DMS 273 (cell line): ENCODE data around the gene NCMAP.
A peak's percentile ranks its signal among the peaks of the same experiment; 100 is the strongest.

Source experiments
- DNase-seq: peaks from one replicate; lab custom pipeline; 2025; ENCODE audit not compliant: unreplicated experiment; lab: John Stamatoyannopoulos, UW

The NCMAP gene

DNA sequence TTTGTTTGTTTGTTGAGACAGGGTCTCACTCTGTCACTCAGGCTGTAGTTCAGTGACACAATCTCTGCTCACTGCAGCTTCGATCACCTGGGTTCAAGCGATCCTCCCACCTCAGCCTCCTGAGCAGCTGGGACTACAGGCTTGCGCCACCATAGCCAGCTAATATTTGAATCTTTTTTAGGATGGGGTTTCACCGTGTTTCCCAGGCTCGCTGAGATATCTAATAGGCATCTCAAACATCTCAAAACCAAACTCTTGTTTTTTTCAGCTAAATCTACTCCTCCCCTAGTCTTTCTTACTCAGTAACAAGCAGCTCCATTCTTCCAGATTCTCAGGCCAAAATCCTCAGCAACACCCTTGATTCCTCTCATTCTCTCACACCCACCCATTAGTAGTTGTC lies 65.2 kb downstream of the NCMAP start:
- DNase-seq: no peak

DNA sequence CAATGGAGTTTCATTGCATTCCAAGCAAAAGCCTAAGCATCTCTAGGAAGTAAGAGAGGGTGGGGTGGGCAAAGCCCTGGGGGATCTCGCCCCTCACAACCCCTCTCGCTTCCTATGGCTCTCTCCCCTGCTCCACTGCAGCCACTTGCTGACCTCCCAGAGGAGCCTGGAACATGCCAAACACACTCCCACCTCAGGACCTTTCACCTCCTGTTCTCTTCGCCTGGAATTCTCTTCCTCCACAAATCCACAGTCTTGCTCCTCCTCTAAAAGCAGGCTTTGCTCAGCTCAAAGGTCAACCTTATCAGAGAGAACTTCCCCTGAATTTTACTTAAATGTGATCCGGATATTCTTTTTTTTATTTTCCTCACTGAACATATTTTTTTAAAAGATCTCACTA lies 66.3 kb downstream of the NCMAP start:
- DNase-seq: no peak

DNA sequence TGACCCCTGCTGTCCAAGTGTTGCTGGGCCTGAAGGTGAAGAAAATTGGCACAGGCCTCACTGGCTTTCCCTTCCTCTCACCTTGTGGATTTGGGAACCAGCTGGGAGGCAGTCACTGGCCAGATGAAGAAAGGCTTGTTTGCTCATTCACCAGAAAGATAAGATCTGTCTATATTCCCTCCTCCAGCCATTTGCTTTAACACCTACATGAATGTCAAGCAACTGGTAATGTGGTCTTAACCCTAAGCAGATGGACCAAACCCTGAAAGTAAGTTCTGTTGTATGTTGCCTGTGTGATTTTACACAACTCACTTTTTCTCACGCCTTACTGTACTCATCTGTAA lies 76.9 kb downstream of the NCMAP start:
- DNase-seq: peak; percentile 13

DNA sequence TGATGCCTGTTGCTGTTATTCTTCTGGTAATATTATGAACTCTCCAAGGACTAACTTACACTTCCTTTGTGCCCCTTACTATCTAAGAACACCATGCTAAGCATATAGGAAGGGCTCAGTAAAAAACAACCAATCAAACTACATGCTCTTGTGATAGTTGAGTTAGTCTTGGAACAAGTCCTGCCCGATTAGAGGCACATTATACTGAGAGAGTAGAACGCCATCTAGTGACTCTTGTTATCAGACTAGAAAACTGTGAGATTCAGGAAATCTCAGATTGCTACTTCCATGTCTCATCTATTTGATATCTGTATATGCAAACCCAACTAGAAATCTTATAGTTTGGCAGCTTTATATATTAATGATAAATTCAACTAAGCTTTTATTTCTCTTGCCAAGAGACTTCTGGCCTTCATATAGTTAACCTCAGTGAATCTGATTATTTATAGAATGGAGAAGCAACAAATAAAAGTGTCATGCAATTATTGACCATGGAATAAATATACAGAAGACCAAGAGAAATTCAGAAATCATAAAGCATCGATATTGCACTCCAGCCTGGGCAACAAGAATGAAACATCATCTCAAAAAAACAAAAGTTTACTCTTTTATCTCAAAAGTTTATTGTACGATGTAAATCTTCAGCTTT lies 79.4 kb downstream of the NCMAP start:
- peak; percentile 86 for DNase-seq

DNA sequence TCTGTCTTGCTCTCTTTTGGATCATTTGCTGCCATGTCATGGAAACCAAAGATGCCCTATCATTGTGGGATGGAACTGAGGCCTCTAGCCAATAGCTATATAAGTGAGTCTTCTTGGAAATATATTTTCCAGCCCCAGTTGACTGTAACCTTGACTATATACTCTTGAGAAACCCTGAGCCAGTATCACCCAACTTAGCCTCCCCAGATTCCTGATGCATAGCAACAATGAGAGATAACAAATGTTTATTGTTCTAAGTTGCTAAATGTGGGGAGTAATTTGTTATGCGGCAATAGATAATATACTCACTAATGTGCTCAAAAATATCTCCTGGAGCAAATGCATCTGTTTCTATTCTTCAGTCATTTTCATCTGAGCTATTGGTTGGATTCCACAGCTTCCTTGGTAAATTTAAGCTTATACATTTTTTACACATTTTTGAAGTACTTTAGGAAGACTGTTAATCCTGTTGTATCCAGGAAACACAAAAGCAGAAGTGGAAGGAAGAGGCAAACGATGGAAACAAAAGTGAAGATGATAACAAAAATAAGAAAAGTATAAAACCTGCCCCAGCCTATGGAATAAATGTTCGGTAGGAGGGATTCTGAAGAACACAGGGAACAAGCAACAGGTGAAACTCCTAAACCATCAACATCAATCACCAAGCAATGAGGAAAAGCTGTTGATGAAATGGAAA lies 80.9 kb downstream of the NCMAP start:
- DNase-seq: no peak

DNA sequence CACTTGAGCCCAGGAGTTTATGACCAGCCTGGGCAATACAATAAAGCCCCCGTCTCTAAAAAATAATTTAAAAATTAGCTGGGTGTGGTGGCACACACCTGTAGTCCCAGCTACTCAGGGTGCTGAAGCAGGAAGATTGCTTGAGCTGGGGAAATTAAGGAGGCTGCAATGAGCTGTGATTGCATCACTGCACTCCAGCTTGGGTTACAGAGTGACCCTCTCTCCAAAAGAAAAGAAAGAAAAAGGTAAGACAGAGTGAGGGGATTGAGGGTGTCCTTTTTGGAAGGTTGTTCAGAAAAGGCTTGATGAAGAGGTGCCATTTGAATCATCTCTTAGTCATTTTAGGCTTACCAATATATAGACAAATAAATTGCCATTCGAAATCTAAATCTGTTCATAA lies 83.2 kb downstream of the NCMAP start:
- no peak for DNase-seq

DNA sequence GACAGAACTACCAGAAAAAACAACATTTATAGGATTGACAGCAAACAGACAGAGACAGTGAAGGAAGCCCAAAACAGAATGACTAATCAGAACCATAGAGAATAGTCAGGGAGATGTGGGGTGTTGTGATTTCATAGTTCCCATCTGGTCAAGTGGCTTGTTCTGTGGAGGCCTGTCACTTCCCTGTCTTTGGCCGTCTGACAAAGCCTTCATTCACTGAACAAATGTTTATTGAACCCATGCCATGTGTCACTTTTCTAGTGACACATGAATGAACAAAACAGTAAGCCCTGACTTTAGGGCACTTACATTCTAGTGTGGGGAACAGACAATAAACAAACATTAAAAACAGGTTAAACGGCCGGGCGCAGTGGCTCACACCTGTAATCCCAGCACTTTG lies 84.0 kb downstream of the NCMAP start:
- peak; percentile 28 for DNase-seq

DNA sequence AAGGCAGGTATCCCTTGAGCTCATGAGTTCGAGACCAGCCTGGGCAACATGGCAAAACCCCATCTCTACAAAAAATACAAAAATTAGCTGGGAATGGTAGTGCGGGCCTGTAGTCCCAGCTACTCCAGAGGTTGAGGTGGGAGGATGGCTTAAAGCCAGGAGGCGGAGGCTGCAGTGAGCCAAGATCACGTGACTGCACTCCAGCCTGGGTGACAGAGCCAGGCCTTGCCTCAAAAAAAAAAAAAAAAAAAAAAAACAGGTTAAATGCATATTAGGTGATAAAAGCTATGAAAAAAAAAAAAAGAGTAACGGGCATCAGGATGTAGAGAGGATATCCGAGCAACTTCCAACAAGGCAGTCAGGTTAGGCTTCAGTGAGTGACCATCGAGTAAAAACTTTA lies 84.4 kb downstream of the NCMAP start:
- peak; percentile 34 for DNase-seq

DNA sequence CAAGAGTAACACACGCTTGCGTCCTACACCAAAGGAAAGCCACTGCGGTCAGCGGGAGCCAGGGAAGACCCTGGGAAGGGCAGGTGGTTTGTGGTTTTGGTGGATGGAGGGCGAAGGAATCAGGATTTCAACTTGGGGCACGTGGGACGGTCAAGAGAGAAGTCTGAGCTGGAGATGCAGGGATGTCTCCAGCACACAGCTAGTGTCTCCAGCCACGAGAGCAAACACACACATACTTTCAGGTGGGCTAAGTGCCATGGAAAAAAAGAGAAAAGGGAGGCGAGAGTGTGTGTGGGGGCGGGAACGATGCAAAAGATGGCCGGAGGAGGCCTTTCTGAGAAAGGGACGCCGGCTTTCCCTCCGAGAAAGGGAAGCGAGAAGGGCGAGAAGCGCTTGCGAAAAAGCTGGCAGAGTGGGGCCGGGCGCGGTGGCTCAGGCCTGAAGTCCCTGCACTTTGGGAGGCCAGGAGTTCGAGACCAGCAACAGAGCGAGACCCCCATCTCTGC lies 85.8 kb downstream of the NCMAP start:
- peak; percentile 16 for DNase-seq

DNA sequence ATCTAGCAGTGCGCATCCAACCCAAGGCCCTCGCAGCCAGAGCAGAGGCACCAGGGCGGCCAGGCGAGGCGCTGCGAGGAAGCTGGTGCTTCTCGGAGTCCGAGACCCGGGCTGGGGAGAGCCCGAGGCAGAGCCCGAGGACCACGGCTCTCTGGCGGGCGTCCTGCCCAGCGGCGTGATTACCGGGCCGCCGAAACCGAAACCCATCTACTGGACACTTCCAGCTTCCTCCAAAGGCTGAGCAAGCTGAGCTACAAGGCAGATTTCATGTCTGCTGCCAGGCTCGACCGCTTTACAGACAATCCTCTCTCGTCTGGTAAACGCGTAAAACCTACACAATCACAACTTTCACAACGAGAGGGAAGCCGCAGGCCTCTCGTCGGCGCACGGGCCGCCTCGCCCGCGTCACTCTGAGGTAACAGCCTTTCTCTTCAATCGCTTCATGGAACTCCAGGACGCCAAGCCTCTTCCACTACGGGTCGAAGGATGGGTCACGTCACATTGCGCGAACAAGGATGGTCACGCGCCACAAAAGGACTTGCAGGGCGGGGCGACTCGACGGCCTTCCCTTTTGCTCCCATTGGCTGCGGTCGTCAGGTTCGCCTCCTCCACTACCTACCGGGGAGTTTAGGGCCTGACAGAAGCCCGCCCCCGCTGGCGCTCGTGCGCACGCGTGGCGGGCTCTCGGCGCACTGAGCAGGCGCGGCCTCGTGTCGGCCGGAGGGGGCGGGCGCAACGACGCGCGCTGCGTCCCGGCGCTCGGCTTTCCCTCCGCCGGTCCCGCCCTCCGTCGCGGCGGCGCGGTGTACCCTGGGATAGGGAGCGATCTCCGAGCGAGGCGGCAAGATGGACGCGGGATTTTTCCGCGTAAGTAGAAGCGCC lies 86.8 kb downstream of the NCMAP start, which contains the start of gene SRRM1:
TSS of gene SRRM1 (plus strand) at position 822 of the 882 bp plus-strand sequence. CDS start at position 847, 25 bp downstream.
- DNase-seq: peak; percentile 100

DNA sequence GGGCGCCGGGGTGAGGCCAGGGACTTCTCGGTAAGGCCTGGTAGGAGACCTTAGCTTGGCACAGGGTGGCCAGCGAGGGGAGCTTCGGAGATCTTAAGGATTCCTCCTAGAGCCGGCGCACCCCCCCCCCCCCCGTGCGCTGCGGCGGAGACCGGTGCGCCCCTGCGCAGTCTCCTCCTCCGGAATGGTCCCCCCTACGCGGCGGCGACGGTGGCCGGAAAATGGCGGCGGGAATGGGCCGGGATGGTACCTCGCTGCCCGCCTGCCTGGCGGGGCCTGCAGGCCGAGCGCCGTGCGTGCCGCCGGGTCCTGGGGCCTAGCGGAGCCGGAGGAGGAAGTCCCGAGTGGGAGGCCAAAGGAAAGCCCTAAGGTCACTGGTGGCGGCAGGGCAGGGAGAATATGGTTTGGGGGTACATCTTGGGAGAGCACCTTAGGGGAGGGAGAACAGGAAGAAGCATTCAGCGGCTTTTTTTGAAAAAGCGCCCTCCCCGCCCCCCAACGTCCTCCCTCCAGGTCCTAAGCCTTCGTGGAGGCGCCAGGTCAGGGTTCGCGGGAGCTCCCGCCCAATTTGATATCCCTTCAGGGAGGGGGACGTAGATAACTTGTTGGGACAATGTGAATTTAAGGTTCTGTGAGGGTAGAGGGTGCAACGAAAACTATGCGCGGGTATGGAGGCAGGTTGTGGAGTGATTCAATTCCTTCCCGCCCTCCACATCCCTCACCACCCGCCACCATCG lies 87.6 kb downstream of the NCMAP start:
- peak; percentile 71 for DNase-seq

DNA sequence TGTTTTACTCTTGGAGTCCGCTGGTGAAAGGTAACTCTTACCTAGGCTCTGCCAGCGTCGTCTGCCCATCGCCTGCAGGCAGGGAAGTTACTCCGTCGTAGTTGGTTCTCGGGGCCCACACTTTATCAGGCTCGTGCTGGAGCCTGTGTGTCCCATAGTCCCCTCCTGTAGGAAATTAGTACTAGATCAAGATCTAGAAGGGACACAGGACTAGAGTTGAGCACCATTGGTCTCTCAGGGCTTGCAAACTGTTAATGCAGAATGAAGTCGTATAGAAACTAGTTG lies 88.2 kb downstream of the NCMAP start:
- DNase-seq: no peak

DNA sequence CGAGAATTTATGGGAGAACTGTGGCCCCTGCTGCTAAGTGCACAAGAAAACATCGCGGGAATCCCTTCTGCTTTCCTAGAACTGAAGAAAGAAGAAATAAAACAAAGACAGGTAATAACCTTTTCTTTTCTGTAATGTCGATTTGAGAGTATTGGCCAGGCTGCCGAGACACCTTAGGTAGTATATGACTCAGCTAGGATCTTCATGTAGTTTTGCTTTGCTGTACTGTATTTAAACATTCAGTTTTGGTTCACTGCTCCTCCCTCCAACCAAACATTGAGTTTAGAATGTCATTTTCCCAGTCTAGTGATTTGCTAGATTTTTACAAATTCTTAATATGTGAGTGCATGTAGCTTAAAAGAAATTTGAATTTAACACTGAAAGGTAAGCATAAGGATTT lies 93.0 kb downstream of the NCMAP start:
- no peak for DNase-seq

DNA sequence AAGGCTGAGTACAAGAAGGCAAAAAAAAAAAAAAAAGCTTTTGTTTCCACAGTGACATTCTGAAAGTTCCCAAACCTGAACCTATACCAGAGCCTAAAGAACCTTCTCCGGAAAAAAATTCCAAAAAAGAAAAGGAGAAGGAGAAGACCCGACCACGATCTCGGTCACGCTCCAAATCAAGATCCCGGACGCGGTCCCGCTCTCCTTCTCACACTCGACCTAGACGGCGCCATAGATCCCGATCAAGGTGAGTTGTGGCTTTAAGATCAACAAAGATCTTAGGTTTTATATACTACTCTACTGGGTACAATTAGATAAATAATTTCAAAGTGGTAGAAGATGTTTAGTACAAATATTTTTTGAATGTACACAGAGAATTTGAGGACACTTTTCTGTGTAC lies 96.5 kb downstream of the NCMAP start:
- DNase-seq: no peak

DNA sequence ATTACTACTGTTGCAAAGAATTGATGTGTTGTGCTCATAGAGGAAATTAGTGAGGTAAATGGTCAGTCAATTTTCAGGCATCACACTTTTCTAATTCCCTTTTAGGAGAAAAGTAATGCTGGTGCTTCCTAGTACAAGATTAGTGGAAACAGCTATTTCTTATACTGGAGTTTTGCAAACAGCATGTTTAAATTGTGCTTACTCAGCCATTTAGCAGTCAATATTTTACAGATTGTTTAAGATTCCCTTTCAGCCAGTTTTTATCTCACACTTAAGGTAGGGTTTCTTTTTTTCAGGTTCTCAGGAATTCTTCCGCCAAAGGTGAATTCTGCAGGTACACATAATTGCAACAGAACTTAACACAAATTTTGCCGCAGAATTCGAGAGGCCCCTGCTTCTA lies 98.1 kb downstream of the NCMAP start:
- DNase-seq: no peak

DNA sequence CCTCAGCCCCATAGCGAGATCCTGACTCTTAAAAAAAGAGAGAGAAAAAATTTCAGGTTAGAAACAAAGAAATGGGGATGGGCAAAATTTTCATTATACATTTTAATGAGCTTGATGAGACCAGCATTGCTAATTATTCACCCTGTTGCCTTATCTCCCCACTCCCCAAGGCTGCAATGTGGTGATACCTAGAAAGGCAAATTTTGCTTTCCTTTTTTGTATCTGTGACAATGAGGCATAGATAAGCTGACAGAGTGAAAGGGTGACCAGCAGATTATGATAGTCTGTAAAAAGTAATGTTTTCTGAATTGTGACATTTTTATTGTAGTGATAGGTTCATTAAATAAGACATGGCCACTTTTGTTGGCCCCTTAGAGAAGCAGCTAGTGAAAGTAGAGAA lies 100.2 kb downstream of the NCMAP start:
- DNase-seq: no peak

DNA sequence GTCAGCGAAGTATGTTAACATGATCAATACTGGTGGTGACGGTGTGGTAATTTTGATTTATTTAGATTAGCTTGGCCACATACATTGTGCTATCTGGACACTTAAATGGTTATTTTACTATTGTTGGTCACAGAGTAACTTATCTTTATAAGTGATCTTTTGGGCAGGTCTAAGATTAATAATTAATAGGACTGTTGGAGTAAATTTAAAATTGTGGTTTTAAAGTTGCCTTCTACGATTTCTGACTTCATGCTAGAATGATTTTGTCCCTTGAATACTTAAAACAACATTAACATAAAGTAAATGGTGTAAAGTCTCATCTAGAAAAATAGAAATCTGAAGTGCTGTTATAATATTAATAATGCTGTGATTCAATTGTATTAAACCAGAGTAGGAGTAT lies 101.9 kb downstream of the NCMAP start:
- no peak for DNase-seq
